Esophagus muscularis mucosa (tissue), 4 donors: ENCODE results near the gene REL. TPM values are rescaled to one million over a fixed set of nuclear protein-coding genes. Genes with fewer than 3 reads are reported as not detected.

Source experiments
- DNase-seq: peaks from one replicate; pipeline ENCODE4 v3.0.0-alpha.2; 2017; ENCODE audit errors: extremely low spot score
- H3K27ac ChIP-seq, 4 donors: fragments of 200-600 bp; sonication (generic); replicated peaks in 1 of 4; 1 replicate in 3 of 4; 2 replicates in 1 of 4; pipeline ENCODE4 v1.5.1; 2016 to 2019; ENCODE audit warnings: mild to moderate bottlenecking in 1 of 4
- H3K27me3 ChIP-seq, 4 donors: fragments of 200-600 bp; sonication (generic); one replicate each; pipeline versions ENCODE4 v1.5.1 to v1.6.0; 2016 to 2019
- H3K36me3 ChIP-seq, 4 donors: fragments of 200-600 bp; sonication (generic); one replicate each; pipeline ENCODE4 v1.5.1; 2016 to 2019
- H3K4me1 ChIP-seq, 4 donors: fragments of 200-600 bp; sonication (generic); one replicate each; pipeline ENCODE4 v1.5.1; 2016 to 2019
- H3K4me3 ChIP-seq, 4 donors: fragments of 200-600 bp; sonication (generic); 1 replicate in 2 of 4; 2 replicates in 2 of 4; pipeline ENCODE4 v1.5.1; 2016 to 2019; ENCODE audit warnings: mild to moderate bottlenecking in 4 of 4, moderate library complexity in 1 of 4
- H3K9me3 ChIP-seq, 4 donors: fragments of 200-600 bp; sonication (generic); 1 replicate in 3 of 4; 2 replicates in 1 of 4; pipeline ENCODE4 v1.5.1; 2016 to 2019
- EP300 ChIP-seq: sonication (generic); formaldehyde crosslinking; IDR thresholded peaks from one replicate; pipeline ENCODE4 v1.6.1; 2017; ENCODE audit warnings: antibody characterized with exemption
- POLR2A ChIP-seq: fragments of 450-650 bp; IDR thresholded peaks from one replicate; pipeline ENCODE4 v1.6.1; 2017; ENCODE audit warnings: antibody characterized with exemption, moderate library complexity, mild to moderate bottlenecking, low read depth
- POLR2AphosphoS5 ChIP-seq, 2 donors: sonication (generic); formaldehyde crosslinking; IDR thresholded peaks; one replicate each; pipeline ENCODE4 v1.6.1; 2017; ENCODE audit warnings: antibody characterized with exemption in 2 of 2
- WGBS: methylation state at CpG from one replicate; pipeline ENCODE4 v1.1.5; 2018; 5-methylcytosine and 5-hydroxymethylcytosine counted together
- intact Hi-C: fragments of 100-400 bp; cut with DNase I; formaldehyde crosslinking; loops from one replicate; pipeline ENCODE4 v1.15.1; 2023
- total RNA-seq, 4 donors: library from RNA; depleted of rRNA; stranded (reverse); fragments of >200 nt; gene quantifications; one replicate each; pipeline versions ENCODE4 v1.1.0 to v1.2.1, GENCODE V29; 2016
- TF ChIP-seq, protein P1 (sequence below), 3 experiments: fragments of 200-600 bp in 2 of 3; fragments of 450-650 bp in 1 of 3; sonication (generic) in 2 of 3; IDR thresholded peaks; one replicate each; pipeline ENCODE4 v1.5.1; 2017 to 2019; ENCODE audit warnings: antibody characterized with exemption in 3 of 3, mild to moderate bottlenecking in 2 of 3, moderate library complexity in 1 of 3

REL gene
- total RNA-seq, 4 donors from 2014 or later = 9.1 to 16.2 (median 9.5) TPM

DNA sequence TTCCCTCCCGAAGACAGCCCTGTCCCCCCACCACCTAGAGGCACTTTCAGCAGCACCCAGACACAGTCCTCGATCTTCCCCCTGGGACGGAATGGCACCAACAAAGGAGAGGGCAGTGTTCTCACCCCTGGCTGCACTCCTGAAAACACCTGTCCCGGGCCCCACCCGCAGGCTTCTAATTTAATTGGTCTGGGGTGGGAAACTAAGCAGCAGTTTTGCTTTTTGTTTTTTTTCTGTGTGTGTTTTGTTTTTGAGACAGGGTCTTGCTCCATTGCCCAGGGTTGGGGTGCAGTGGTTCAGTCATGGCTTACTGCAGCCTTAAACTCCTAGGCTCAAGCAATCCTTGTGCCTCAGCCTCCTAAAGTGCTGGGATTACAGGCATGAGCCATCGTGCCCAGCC, 38.4 kb upstream of the REL start:
- no peak overlapping the region for H3K4me3 ChIP-seq
- WGBS = 93% methylated on average over 6 of the region's 6 CpGs
- no peaks in the 10 kb centered on the region for H3K27me3 ChIP-seq
- no peak overlapping the region for H3K27ac ChIP-seq
- H3K4me1 ChIP-seq = no peaks in the 10 kb centered on the region
- no peaks in the 10 kb centered on the region for H3K9me3 ChIP-seq
- TF ChIP-seq EP300 (no peak), POLR2AphosphoS5 (IDR thresholded peaks at IDR 0.05) (no peak), POLR2A (no peak)
- TF ChIP-seq, protein P1, sequence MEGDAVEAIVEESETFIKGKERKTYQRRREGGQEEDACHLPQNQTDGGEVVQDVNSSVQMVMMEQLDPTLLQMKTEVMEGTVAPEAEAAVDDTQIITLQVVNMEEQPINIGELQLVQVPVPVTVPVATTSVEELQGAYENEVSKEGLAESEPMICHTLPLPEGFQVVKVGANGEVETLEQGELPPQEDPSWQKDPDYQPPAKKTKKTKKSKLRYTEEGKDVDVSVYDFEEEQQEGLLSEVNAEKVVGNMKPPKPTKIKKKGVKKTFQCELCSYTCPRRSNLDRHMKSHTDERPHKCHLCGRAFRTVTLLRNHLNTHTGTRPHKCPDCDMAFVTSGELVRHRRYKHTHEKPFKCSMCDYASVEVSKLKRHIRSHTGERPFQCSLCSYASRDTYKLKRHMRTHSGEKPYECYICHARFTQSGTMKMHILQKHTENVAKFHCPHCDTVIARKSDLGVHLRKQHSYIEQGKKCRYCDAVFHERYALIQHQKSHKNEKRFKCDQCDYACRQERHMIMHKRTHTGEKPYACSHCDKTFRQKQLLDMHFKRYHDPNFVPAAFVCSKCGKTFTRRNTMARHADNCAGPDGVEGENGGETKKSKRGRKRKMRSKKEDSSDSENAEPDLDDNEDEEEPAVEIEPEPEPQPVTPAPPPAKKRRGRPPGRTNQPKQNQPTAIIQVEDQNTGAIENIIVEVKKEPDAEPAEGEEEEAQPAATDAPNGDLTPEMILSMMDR (IDR thresholded peaks at IDR 0.05) = no peak
- no peak for DNase-seq
- no peaks in the 10 kb centered on the region for H3K36me3 ChIP-seq
- intact Hi-C loops = no loop called here

DNA sequence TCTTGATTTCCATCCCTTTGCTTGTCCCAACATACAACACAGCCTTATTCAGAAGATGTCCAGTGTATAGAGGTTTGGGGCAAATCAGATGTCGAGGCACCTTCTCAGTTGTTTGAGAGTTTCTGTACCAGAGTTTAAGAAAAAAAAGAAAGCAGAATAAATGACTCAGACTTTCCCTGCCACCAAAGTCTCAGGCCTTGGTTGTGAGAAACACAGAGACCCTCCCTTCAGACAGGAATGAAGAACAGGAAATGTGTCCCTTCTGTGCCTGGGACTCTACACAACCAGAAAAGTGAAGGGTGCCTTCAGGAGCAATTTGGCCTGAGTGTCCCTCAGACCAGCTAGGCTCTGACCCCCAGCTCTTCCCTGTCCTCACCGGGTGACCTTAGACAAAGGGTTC, 37.3 kb upstream of the REL start:
- intact Hi-C loops = no loop called here
- WGBS = 85% methylated on average over 2 of the region's 2 CpGs

DNA sequence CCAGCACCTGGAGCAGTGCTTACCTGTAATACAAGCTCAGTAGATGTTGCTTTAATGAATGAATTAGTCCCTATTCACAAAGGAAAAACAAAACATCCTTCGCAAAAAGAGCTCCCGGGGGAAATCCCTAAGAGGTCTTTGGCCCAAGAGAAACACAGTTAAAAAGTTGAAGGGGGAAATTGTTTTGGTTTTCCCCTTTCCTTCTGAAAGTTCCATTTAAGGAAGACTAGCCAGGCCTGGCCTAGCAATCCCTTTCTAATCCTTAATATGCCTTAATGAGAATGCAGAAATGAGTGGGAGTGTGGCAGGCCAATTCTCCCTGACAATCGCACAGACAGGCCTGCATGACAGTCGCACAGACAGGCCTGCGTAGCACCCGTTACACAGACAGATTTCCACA, 33.5 kb upstream of the REL start:
- Histone ChIP-seq H3K27ac (no peak overlapping the region), H3K4me1 (no peaks in the 10 kb centered on the region), H3K36me3 (no peaks in the 10 kb centered on the region), H3K9me3 (no peaks in the 10 kb centered on the region), H3K4me3 (no peak overlapping the region), H3K27me3 (no peaks in the 10 kb centered on the region)
- no peak for DNase-seq
- TF ChIP-seq POLR2A = no peak
- WGBS = 61% methylated on average over 6 of the region's 6 CpGs
- intact Hi-C loops = no loop called here

More for the DNA sequence above, 37.3 kb upstream of the REL start:
- TF ChIP-seq POLR2AphosphoS5 (IDR thresholded peaks at IDR 0.05) (no peak), POLR2A (no peak), EP300 (no peak)
- TF ChIP-seq, protein P1 (IDR thresholded peaks at IDR 0.05) = no peak
- Histone ChIP-seq H3K36me3 (no peaks in the 10 kb centered on the region), H3K4me3 (no peak overlapping the region), H3K27me3 (no peaks in the 10 kb centered on the region), H3K9me3 (no peaks in the 10 kb centered on the region), H3K27ac (no peak overlapping the region), H3K4me1 (no peaks in the 10 kb centered on the region)
- DNase-seq = no peak

DNA sequence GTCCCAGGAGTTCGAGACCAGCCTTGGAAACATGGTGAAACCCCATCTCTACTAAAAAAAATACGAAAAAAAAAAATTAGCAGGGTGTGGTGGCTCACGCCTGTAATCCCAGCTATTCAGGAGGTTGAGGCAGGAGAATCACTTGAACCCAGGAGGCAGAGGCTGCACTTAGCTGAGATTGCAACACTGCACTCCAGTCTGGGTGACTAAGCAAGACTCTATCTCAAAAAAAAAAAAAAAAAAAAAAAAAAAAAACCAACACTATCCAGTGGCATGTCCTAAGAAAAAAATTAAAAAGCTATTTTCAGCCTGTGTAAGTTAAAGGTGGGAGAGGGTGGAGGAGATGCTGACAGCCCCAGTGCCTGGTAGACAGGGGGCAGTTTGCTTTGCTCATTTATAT, 32.2 kb upstream of the REL start:
- no peaks in the 10 kb centered on the region for H3K36me3 ChIP-seq
- no peak for DNase-seq
- TF ChIP-seq EP300 = no peak
- TF ChIP-seq, protein P1 (IDR thresholded peaks at IDR 0.05) = no peak
- no peak for TF ChIP-seq POLR2A
- TF ChIP-seq POLR2AphosphoS5 (IDR thresholded peaks at IDR 0.05) = no peak
- no peak overlapping the region for H3K27ac ChIP-seq
- intact Hi-C loops = no loop called here
- no peak overlapping the region for H3K4me3 ChIP-seq
- no peaks in the 10 kb centered on the region for H3K27me3 ChIP-seq
- WGBS = 92% methylated on average over 3 of the region's 3 CpGs
- H3K9me3 ChIP-seq = no peaks in the 10 kb centered on the region
- H3K4me1 ChIP-seq = no peaks in the 10 kb centered on the region

DNA sequence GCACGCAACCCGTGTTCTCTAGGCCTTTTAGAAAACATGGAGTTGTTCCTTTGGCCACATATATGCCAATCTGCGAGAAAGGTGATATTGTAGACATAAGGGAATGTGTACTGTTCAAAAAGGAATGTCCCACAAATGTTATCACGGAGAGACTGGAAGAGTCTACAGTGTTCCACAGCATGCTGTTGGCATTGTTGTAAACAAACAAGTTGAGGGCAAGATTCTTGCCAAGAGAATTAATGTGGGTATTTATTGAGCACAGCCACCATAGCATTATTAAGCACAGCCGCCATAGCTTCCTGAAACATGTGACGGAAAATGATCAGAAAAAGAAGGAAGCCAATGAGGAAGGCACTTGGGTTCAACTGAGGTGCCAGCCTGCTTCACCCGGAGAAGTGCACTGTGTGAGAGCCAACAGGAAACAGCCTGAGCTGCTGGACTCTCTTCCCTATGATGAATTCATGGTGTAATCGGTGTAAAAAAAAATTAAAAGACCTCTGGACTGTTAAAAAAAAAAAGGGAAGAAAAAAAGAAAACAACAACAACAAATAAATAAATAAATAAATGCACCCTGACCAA, 29.0 kb upstream of the REL start:
- H3K4me3 ChIP-seq = no peak overlapping the region
- TF ChIP-seq POLR2AphosphoS5 (IDR thresholded peaks at IDR 0.05) = no peak
- WGBS = 78% methylated on average over 8 of the region's 8 CpGs
- H3K36me3 ChIP-seq = no peaks in the 10 kb centered on the region
- intact Hi-C loops = no loop called here
- H3K27me3 ChIP-seq = no peaks in the 10 kb centered on the region
- no peak overlapping the region for H3K27ac ChIP-seq
- no peaks in the 10 kb centered on the region for H3K4me1 ChIP-seq
- no peaks in the 10 kb centered on the region for H3K9me3 ChIP-seq
- no peak for DNase-seq

DNA sequence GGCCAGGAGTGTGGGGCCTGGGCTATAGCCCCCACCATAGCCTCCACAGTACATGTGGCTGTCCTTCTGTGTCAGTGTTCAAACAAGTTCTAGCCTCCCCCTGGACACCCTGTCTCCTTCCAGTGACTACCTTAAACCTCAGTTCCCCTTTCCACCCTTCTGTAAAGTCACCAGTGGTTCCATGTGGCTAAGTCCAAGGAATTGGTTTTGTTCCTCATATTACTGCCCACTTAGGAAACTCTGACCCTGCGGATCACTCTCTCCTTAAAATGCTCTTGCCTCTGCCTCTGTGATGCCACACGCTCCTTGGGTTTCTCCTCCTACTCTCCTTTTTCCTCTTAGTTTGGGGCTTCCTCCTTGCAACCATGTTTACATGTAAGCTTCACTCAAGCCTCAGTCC, 27.8 kb upstream of the REL start:
- DNase-seq = no peak
- intact Hi-C loops = no loop called here
- Histone ChIP-seq H3K36me3 (no peaks in the 10 kb centered on the region), H3K27me3 (no peaks in the 10 kb centered on the region), H3K9me3 (no peaks in the 10 kb centered on the region), H3K4me3 (no peak overlapping the region), H3K4me1 (no peaks in the 10 kb centered on the region), H3K27ac (no peak overlapping the region)
- WGBS = 87% methylated on average over 2 of the region's 2 CpGs
- TF ChIP-seq EP300 = no peak
- no peak for TF ChIP-seq POLR2AphosphoS5 (IDR thresholded peaks at IDR 0.05)
- TF ChIP-seq, protein P1 (IDR thresholded peaks at IDR 0.05) = no peak
- TF ChIP-seq POLR2A = no peak
